Tibial artery (tissue), 4 donors: ENCODE data around the gene HRH3.
A peak's percentile ranks its signal among the peaks of the same experiment; 100 is the strongest.

ENCODE experiments used
- DNase-seq, 2 donors: peaks; one replicate each; pipeline ENCODE4 v3.0.0-alpha.2; 2019
- H3K27ac ChIP-seq, 2 donors: fragments of 200-600 bp; sonication (generic) in 1 of 2; 1 replicate in 1 of 2; 2 replicates in 1 of 2; pipeline ENCODE4 v1.5.1; 2018 to 2019; ENCODE audit warnings: mild to moderate bottlenecking in 1 of 2
- H3K27me3 ChIP-seq, 2 donors: fragments of 200-600 bp; sonication (generic) in 1 of 2; one replicate each; pipeline versions ENCODE4 v1.5.1 to v1.6.0; 2016 to 2019
- H3K36me3 ChIP-seq, 3 donors: fragments of 200-600 bp; sonication (generic) in 2 of 3; one replicate each; pipeline ENCODE4 v1.5.1; 2016 to 2019; ENCODE audit warnings: mild to moderate bottlenecking in 2 of 3
- H3K4me1 ChIP-seq, 4 donors: fragments of 200-600 bp; sonication (generic) in 2 of 4; 1 replicate in 3 of 4; 2 replicates in 1 of 4; pipeline ENCODE4 v1.5.1; 2016 to 2019
- H3K4me3 ChIP-seq, 2 donors: fragments of 200-600 bp; sonication (generic) in 1 of 2; 1 replicate in 1 of 2; 2 replicates in 1 of 2; pipeline ENCODE4 v1.5.1; 2018 to 2019; ENCODE audit warnings: mild to moderate bottlenecking in 2 of 2
- H3K9me3 ChIP-seq, 3 donors: fragments of 200-600 bp; sonication (generic) in 1 of 3; one replicate each; pipeline ENCODE4 v1.5.1; 2016 to 2019
- intact Hi-C: fragments of 100-400 bp; cut with DNase I; formaldehyde crosslinking; loops from one replicate; pipeline ENCODE4 v1.15.0; 2023; ENCODE audit warnings: low total_unique reads
- TF ChIP-seq, protein P1 (sequence below), 2 experiments: fragments of 200-600 bp in 1 of 2; fragments of 450-650 bp in 1 of 2; IDR thresholded peaks; one replicate each; pipeline ENCODE4 v1.5.1; 2017 to 2019; ENCODE audit warnings: antibody characterized with exemption in 2 of 2, mild to moderate bottlenecking in 1 of 2, moderate library complexity in 1 of 2

HRH3 gene

DNA sequence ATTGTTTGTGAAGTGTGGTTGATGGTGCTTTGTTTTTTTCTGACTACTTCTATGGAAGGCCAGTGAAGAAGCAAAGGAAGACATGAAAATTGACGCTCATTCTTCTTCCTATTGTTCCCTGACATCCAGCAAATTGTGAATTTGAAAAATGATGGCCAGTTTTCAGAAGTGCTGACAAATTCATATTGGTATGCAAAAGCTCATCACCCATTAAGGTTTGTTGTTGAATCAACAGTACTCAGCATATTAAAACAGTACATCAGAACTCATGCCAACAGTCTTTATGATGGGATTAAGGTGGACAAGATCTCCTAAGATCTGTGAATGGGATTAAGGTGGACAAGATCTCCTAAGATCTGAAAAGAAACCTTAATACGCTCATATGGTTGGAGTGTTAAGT is 38.3 kb downstream of the HRH3 start:
- Histone ChIP-seq H3K4me1 (peaks cover 0 to 23% (median 19%) of the 10 kb centered on the region in 4 donors), H3K27ac (peak overlapping the region; percentile 83 to 97), H3K27me3 (no peaks in the 10 kb centered on the region), H3K9me3 (no peaks in the 10 kb centered on the region), H3K36me3 (peaks cover 0 to 25% (median 16%) of the 10 kb centered on the region in 3 donors), H3K4me3 (peak overlapping the region; percentile 93 to 94)
- no peak for DNase-seq
- TF ChIP-seq, protein P1, sequence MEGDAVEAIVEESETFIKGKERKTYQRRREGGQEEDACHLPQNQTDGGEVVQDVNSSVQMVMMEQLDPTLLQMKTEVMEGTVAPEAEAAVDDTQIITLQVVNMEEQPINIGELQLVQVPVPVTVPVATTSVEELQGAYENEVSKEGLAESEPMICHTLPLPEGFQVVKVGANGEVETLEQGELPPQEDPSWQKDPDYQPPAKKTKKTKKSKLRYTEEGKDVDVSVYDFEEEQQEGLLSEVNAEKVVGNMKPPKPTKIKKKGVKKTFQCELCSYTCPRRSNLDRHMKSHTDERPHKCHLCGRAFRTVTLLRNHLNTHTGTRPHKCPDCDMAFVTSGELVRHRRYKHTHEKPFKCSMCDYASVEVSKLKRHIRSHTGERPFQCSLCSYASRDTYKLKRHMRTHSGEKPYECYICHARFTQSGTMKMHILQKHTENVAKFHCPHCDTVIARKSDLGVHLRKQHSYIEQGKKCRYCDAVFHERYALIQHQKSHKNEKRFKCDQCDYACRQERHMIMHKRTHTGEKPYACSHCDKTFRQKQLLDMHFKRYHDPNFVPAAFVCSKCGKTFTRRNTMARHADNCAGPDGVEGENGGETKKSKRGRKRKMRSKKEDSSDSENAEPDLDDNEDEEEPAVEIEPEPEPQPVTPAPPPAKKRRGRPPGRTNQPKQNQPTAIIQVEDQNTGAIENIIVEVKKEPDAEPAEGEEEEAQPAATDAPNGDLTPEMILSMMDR (IDR thresholded peaks at IDR 0.05), result no peak
- intact Hi-C loops, result loop anchor here (10.0 kb wide), 1 partner anchor 53 kb away; the partner anchor contains the start of gene OSBPL2

DNA sequence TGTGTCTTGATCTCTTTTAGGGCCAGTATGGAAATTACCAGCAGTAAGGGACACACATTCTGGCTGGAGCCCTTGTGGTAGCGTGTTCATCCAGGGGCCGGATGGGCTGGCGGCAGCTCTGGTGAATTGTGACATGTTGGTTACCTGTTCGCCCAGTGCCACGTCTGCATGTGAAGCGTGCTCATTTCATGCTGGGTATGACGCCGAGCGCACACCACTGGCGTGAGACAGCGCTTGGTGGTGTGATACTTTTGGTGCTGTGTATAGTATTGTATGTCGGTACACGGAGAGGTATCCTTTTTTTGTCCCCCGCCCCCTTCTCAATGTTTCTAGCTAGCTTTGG is 40.9 kb downstream of the HRH3 start:
- H3K27ac ChIP-seq, result no peak overlapping the region
- H3K9me3 ChIP-seq, result no peaks in the 10 kb centered on the region
- H3K27me3 ChIP-seq, result no peaks in the 10 kb centered on the region
- TF ChIP-seq, protein P1 (IDR thresholded peaks at IDR 0.05), result no peak
- intact Hi-C loops, result no loop called here
- no peak for DNase-seq
- peaks cover 0 to 15% (median 11%) of the 10 kb centered on the region in 4 donors for H3K4me1 ChIP-seq
- H3K36me3 ChIP-seq, result peaks cover 8 to 52% (median 33%) of the 10 kb centered on the region in 3 donors
- no peak overlapping the region for H3K4me3 ChIP-seq

DNA sequence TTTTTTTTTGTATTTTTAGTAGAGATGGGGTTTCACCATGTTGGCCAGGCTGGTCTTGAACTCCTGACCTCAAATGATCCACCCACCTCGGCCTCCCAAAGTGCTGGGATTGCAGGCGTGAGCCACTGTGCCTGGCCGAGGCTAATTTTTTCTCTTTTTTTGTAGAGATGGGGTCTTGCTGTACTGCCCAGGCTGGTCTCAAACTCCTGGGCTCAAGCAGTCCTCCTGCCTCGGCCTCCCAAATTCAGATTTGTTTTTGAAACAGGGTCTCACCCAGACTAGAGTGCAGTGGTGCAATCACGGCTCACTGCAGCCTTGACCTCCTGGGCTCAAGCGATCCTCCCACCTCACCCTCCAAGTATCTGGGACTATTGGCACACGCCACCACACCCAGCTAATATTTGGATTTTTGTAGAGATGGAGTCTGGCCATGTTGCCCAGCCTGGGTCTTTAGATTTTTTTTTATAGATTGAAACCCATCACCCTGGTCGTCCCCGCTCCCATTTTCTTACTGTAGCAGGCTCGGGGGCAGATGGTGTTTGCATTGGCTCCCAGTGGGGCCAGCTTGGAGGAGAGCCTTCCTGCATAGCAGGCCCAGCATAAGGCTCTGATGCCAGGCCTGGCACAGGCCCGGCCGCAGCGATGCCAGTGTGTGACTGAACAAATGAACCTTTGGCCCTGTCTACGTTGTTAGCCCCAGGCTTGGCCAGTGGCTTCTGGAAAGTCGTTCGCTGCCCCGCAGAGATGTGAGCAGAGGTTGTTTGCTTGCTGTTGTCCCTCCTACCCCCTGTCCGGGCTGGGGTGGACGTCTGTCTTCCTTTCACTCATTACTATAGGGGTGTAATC is 41.5 kb downstream of the HRH3 start:
- Histone ChIP-seq H3K9me3 (no peaks in the 10 kb centered on the region), H3K4me1 (peaks cover 0 to 9% (median 5%) of the 10 kb centered on the region in 4 donors), H3K27me3 (no peaks in the 10 kb centered on the region), H3K4me3 (no peak overlapping the region), H3K27ac (no peak overlapping the region), H3K36me3 (peaks cover 8 to 58% (median 39%) of the 10 kb centered on the region in 3 donors)
- TF ChIP-seq, protein P1 (IDR thresholded peaks at IDR 0.05), result no peak
- intact Hi-C loops, result no loop called here
- DNase-seq, result no peak

DNA sequence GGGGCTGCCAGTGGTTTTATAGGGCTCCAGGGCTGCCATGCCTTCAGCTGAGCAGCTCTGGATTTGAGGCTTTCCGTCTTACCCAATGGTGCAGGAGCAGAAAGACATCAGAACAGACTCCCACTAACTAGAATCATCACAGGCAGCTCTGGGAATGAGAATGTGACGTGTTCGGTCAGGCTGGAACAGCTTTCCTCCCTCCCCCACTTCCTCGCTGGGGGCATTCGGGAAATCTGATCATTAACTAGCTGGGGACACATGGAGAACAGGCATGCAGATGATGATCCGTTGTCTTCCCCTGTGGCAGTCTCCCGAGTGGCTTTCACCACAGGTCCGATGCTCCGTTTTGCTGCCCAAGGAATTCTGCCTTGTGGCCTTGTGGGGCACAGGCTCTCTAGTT is 42.8 kb downstream of the HRH3 start:
- Histone ChIP-seq H3K9me3 (no peaks in the 10 kb centered on the region), H3K27ac (no peak overlapping the region), H3K36me3 (peaks cover 8 to 70% (median 42%) of the 10 kb centered on the region in 3 donors), H3K4me1 (peaks cover 0 to 4% (median 2%) of the 10 kb centered on the region in 4 donors), H3K27me3 (no peaks in the 10 kb centered on the region), H3K4me3 (no peak overlapping the region)
- TF ChIP-seq, protein P1 (IDR thresholded peaks at IDR 0.05), result no peak
- no peak for DNase-seq
- intact Hi-C loops, result no loop called here

DNA sequence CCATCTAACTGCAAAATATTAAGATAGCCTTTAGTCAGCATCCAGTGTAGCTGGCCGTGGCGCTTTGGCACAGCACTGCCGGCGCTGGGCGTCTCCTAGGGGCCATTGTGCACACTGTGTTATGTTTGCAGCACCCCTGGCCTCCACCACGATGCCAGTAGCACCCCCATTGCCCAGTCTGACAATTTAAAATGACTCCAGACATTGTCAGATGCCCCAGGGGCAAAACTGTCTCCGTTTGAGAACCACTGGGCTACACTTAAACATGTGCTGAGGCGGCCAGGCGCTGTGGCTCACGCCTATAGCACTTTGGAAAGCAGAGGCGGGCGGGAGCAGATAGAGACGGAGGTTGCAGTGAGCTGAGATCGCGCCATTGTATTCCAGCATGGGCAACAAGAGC is 43.2 kb downstream of the HRH3 start:
- H3K36me3 ChIP-seq, result peaks cover 8 to 72% (median 42%) of the 10 kb centered on the region in 3 donors
- no peaks in the 10 kb centered on the region for H3K27me3 ChIP-seq
- H3K4me1 ChIP-seq, result peaks cover 0 to under 1% (median 0%) of the 10 kb centered on the region in 4 donors
- no peaks in the 10 kb centered on the region for H3K9me3 ChIP-seq
- no peak overlapping the region for H3K27ac ChIP-seq
- TF ChIP-seq, protein P1 (IDR thresholded peaks at IDR 0.05), result no peak
- intact Hi-C loops, result loop anchor here (1.0 kb wide), 1 partner anchor 20 kb away; no protein-coding TSS in a partner anchor
- H3K4me3 ChIP-seq, result no peak overlapping the region
- DNase-seq, result no peak
